Endothelial cell of umbilical vein (primary cell): ENCODE measurements around the gene HOXA10. TPM values are rescaled to one million over a fixed set of nuclear protein-coding genes. Genes with fewer than 3 reads are reported as not detected.
A peak's percentile ranks its signal among the peaks of the same experiment; 100 is the strongest.

Source experiments
- BruUV-seq: library from RNA; stranded (reverse); fragments of 400-500 nt; replicated peaks from 2 replicates; lab custom pipeline; 2021; lab: Mats Ljungman, UMichigan
- CTCF ChIA-PET: fragments of 300-600, 350-600 bp; sonication (Branson Sonifier 250); formaldehyde crosslinking; loops from one replicate; lab custom pipeline; 2021; ENCODE audit warnings: antibody characterized with exemption, inconsistent platforms; lab: Charles Lee
- POLR2A ChIA-PET: fragments of 300-600, 350-600 bp; sonication (Branson Sonifier 250); formaldehyde crosslinking; loops from one replicate; lab custom pipeline; 2021; ENCODE audit warnings: antibody characterized with exemption, inconsistent platforms; lab: Charles Lee
- DNase-seq: peaks from one replicate; pipeline ENCODE4 v3.0.0-alpha.2; 2011; ENCODE audit warnings: low read depth, low spot score
- FAIRE-seq: peaks from 2 replicates; lab custom pipeline; 2011; peaks lifted over from hg19 to GRCh38; lab: Jason Lieb, UNC
- H2AFZ ChIP-seq: 2 replicates; pipeline ENCODE4 v1.6.0; 2012; ENCODE audit warnings: low read depth, low read length, control low read depth, inconsistent platforms
- H3K27ac ChIP-seq: 2 replicates; pipeline ENCODE4 v1.5.1; 2011; ENCODE audit warnings: low read depth, mild to moderate bottlenecking, control low read depth, low read length, moderate library complexity; ENCODE audit not compliant: insufficient read depth
- H3K27me3 ChIP-seq, 2 experiments: 2 replicates each; pipeline versions ENCODE4 v1.6.0 to v1.6.1; 2011; ENCODE audit warnings: low read length in 2 of 2, mixed read lengths in 1 of 2; ENCODE audit not compliant: control insufficient read depth in 2 of 2, insufficient read depth in 2 of 2
- H3K36me3 ChIP-seq, 2 experiments: 2 replicates in 1 of 2; 3 replicates in 1 of 2; pipeline ENCODE4 v1.5.1; 2011; ENCODE audit warnings: low read length in 2 of 2, mild to moderate bottlenecking in 1 of 2, moderate library complexity in 1 of 2; ENCODE audit not compliant: control insufficient read depth in 2 of 2, insufficient read depth in 2 of 2; ENCODE audit errors: extremely low read depth in 1 of 2
- H3K4me1 ChIP-seq: 3 replicates; pipeline ENCODE4 v1.5.1; 2011; ENCODE audit warnings: mild to moderate bottlenecking, low read length; ENCODE audit not compliant: control insufficient read depth, insufficient read depth; ENCODE audit errors: extremely low read depth
- H3K4me2 ChIP-seq: 2 replicates; pipeline ENCODE4 v1.6.1; 2011; ENCODE audit warnings: low read length, control low read depth, mixed read lengths; ENCODE audit not compliant: insufficient read depth
- H3K4me3 ChIP-seq, 3 experiments: fragments of 200-600 bp in 1 of 3; sonication (generic), shearing (Covaris generic) in 1 of 3; replicated peaks in 1 of 3; 2 replicates each; pipeline ENCODE4 v1.5.1; 2011 to 2016; ENCODE audit warnings: control low read depth in 3 of 3, low read length in 3 of 3, mild to moderate bottlenecking in 2 of 3, inconsistent platforms in 1 of 3, low read depth in 1 of 3, moderate library complexity in 1 of 3; ENCODE audit not compliant: insufficient read depth in 1 of 3
- H3K79me2 ChIP-seq: 2 replicates; pipeline ENCODE4 v1.6.0; 2012; ENCODE audit warnings: low read length, inconsistent platforms; ENCODE audit not compliant: control insufficient read depth, insufficient read depth
- H3K9ac ChIP-seq: replicated peaks from 2 replicates; pipeline ENCODE3; 2011; ENCODE audit warnings: low read length, control low read depth; ENCODE audit not compliant: insufficient read depth; ENCODE audit errors: extremely low read depth
- H3K9me1 ChIP-seq: replicated peaks from 3 replicates; pipeline ENCODE4 v1.6.0; 2011; ENCODE audit warnings: mild to moderate bottlenecking, low read length; ENCODE audit not compliant: control insufficient read depth, insufficient read depth; ENCODE audit errors: extremely low read depth
- H3K9me3 ChIP-seq: replicated peaks from 2 replicates; pipeline ENCODE4 v1.5.1; 2012; ENCODE audit warnings: low read length, inconsistent platforms; ENCODE audit not compliant: control insufficient read depth, insufficient read depth
- H4K20me1 ChIP-seq: replicated peaks from 2 replicates; pipeline ENCODE3; 2011; ENCODE audit warnings: mild to moderate bottlenecking, low read length; ENCODE audit not compliant: control insufficient read depth, insufficient read depth; ENCODE audit errors: extremely low read depth
- EZH2 ChIP-seq: IDR thresholded peaks from 2 replicates; pipeline ENCODE4 v1.6.1; 2012; ENCODE audit warnings: borderline replicate concordance, low read depth, mild to moderate bottlenecking, moderate library complexity, low read length, inconsistent platforms; ENCODE audit not compliant: severe bottlenecking
- FOS ChIP-seq: IDR thresholded peaks from 2 replicates; pipeline ENCODE4 v1.6.1; 2011; ENCODE audit warnings: mild to moderate bottlenecking, low read length, moderate library complexity, borderline replicate concordance; ENCODE audit not compliant: insufficient read depth
- GATA2 ChIP-seq: IDR thresholded peaks from 2 replicates; pipeline ENCODE4 v1.7.0; 2011; ENCODE audit warnings: low read depth, mild to moderate bottlenecking, moderate library complexity, mixed read lengths, low read length; ENCODE audit not compliant: insufficient read length, insufficient read depth
- JUN ChIP-seq: IDR thresholded peaks from 2 replicates; pipeline ENCODE4 v1.6.1; 2011; ENCODE audit warnings: borderline replicate concordance, low read depth; ENCODE audit not compliant: insufficient read length, insufficient read depth
- MYC ChIP-seq: IDR thresholded peaks from one replicate; pipeline ENCODE4 v1.6.1; 2011; ENCODE audit warnings: mild to moderate bottlenecking, low read depth, low read length
- POLR2A ChIP-seq: IDR thresholded peaks from 2 replicates; pipeline ENCODE4 v1.6.1; 2012; ENCODE audit warnings: low read depth, mild to moderate bottlenecking, control low read depth, low read length
- POLR2AphosphoS5 ChIP-seq: IDR thresholded peaks from 2 replicates; pipeline ENCODE4 v1.6.1; 2012; ENCODE audit warnings: low read depth, mild to moderate bottlenecking, control low read depth, low read length, moderate library complexity; ENCODE audit not compliant: insufficient read depth
- dilution Hi-C: fragments of 300-500 bp; cut with MboI; formaldehyde crosslinking; loops from one replicate; pipeline ENCODE4 v1.15.0; 2019; ENCODE audit warnings: low sequenced_read_pairs; ENCODE audit not compliant: extremely low pct_ligation_motif_present
- intact Hi-C: fragments of 100-400 bp; cut with micrococcal nuclease; formaldehyde crosslinking; loops from one replicate; pipeline ENCODE4 v1.10.0; 2022
- polyA plus RNA-seq, 4 experiments: library from polyadenylated mRNA; depleted of rRNA in 3 of 4; stranded (reverse) in 3 of 4; unstranded in 1 of 4; fragments of >200 nt; gene quantifications; 2 replicates each; pipeline versions ENCODE4 v1.2.1 to v1.2.3, GENCODE V29; 2011 to 2012; ENCODE audit warnings: missing spikeins in 1 of 4
- total RNA-seq: library from RNA; stranded (reverse); gene quantifications from 2 replicates; pipeline ENCODE4 v1.2.3, GENCODE V29; 2021
- TF ChIP-seq, protein P1 (sequence below), 2 donors: IDR thresholded peaks; 1 replicate in 1 of 2; 2 replicates in 1 of 2; pipeline ENCODE4 v1.5.1; 2011; ENCODE audit warnings: low read length in 2 of 2, mild to moderate bottlenecking in 2 of 2, moderate library complexity in 2 of 2, control low read depth in 1 of 2, inconsistent platforms in 1 of 2, low read depth in 1 of 2; ENCODE audit not compliant: insufficient read depth in 1 of 2; ENCODE audit errors: extremely low read depth in 1 of 2
- TF ChIP-seq, protein P2 (sequence below): IDR thresholded peaks from 2 replicates; pipeline ENCODE4 v1.6.1; 2011; ENCODE audit not compliant: insufficient read depth, insufficient read length

The HOXA10 gene
- total and polyA plus RNA-seq, 2 donors (not counting 3 experiments of a cell fraction or from before 2014, with no cell fraction given): 24.4 to 30.3 TPM

DNA sequence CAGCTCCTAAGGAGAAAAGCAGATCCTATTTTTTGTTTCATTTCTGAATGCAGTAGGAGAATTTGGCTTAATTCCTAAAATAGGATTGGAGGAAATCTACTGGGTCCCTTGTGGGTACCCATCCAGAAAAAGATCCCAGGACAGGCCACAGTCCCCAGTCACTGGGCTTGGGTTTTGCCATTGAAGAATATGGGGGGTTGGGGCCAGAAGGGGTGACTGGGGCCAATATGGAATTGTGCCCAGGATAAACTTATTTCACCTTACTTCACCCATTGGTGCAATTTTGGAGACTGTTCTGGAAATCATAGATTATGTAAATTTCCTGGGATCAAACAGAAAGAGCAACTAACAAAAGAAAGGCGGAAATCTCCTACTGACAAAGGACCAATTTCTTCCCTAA, 35.6 kb downstream of the HOXA10 start:
- CTCF ChIA-PET: interaction anchor here (1.9 kb wide), 1 partner anchor 23 kb away, joined by 6 read pairs; no protein-coding TSS in a partner anchor
- H3K4me1 ChIP-seq: peaks cover 82% of the 10 kb centered on the region
- peaks cover 0 to 7% of the 10 kb centered on the region in 2 experiments for H3K36me3 ChIP-seq
- peak overlapping the region; percentile 82 for H3K27ac ChIP-seq
- H3K9me3 ChIP-seq: no peaks in the 10 kb centered on the region
- no peaks in the 10 kb centered on the region for H3K9me1 ChIP-seq
- peak overlapping the region; percentile 84 for H3K9ac ChIP-seq
- no peaks in the 10 kb centered on the region for H3K27me3 ChIP-seq
- H3K4me3 ChIP-seq: peak overlapping the region in 1 of 3 experiments; percentile 24
- POLR2A ChIA-PET: no interaction called here
- DNase-seq (no peak), FAIRE-seq (no peak)
- H3K79me2 ChIP-seq: peaks cover 85% of the 10 kb centered on the region
- no peak overlapping the region for H2AFZ ChIP-seq
- no peaks in the 10 kb centered on the region for H4K20me1 ChIP-seq
- H3K4me2 ChIP-seq: peak overlapping the region; percentile 92
- no TSS peak for BruUV-seq
- TF ChIP-seq, protein P1, sequence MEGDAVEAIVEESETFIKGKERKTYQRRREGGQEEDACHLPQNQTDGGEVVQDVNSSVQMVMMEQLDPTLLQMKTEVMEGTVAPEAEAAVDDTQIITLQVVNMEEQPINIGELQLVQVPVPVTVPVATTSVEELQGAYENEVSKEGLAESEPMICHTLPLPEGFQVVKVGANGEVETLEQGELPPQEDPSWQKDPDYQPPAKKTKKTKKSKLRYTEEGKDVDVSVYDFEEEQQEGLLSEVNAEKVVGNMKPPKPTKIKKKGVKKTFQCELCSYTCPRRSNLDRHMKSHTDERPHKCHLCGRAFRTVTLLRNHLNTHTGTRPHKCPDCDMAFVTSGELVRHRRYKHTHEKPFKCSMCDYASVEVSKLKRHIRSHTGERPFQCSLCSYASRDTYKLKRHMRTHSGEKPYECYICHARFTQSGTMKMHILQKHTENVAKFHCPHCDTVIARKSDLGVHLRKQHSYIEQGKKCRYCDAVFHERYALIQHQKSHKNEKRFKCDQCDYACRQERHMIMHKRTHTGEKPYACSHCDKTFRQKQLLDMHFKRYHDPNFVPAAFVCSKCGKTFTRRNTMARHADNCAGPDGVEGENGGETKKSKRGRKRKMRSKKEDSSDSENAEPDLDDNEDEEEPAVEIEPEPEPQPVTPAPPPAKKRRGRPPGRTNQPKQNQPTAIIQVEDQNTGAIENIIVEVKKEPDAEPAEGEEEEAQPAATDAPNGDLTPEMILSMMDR (IDR thresholded peaks at IDR 0.05; ENCODE audit: extremely low read depth in 1 of 2, insufficient read depth in 1 of 2, low read depth in 1 of 2, low read length in 2 of 2): no peak
- no peak for TF ChIP-seq POLR2AphosphoS5
- TF ChIP-seq JUN: no peak
- no peak for TF ChIP-seq POLR2A
- no peak for TF ChIP-seq FOS
- TF ChIP-seq MYC: no peak
- no peak for TF ChIP-seq GATA2
- TF ChIP-seq, protein P2, sequence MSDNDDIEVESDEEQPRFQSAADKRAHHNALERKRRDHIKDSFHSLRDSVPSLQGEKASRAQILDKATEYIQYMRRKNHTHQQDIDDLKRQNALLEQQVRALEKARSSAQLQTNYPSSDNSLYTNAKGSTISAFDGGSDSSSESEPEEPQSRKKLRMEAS: no peak
- TF ChIP-seq EZH2: no peak
- intact Hi-C loops (no loop called here), dilution Hi-C loops (no loop called here)
